Effector memory CD4-positive, alpha-beta T cell (primary cell): ENCODE results near the gene SPAG9.

Experiments used
- DNase-seq, 3 donors: peaks; one replicate each; pipeline ENCODE4 v3.0.0-alpha.2; 2020
- H3K27ac ChIP-seq: 2 replicates; pipeline ENCODE4 v1.7.0; 2013; ENCODE audit warnings: mild to moderate bottlenecking, low read length, moderate library complexity; ENCODE audit not compliant: insufficient read depth, poor library complexity, severe bottlenecking
- H3K27me3 ChIP-seq: replicated peaks from 2 replicates; pipeline ENCODE4 v1.7.0; 2013; ENCODE audit warnings: mild to moderate bottlenecking, low read length; ENCODE audit not compliant: insufficient read depth, control insufficient read depth, poor library complexity, severe bottlenecking
- H3K36me3 ChIP-seq: 2 replicates; pipeline ENCODE4 v1.7.0; 2013; ENCODE audit warnings: mild to moderate bottlenecking, low read length, moderate library complexity; ENCODE audit not compliant: control insufficient read depth, insufficient read depth
- H3K4me1 ChIP-seq: 2 replicates; pipeline ENCODE4 v1.7.0; 2013; ENCODE audit warnings: low read length, mild to moderate bottlenecking; ENCODE audit not compliant: control insufficient read depth, insufficient read depth, poor library complexity, severe bottlenecking
- H3K4me3 ChIP-seq: 2 replicates; pipeline ENCODE4 v1.7.0; 2013; ENCODE audit warnings: low read length, low read depth, mild to moderate bottlenecking; ENCODE audit not compliant: insufficient read depth, poor library complexity, severe bottlenecking
- H3K9me3 ChIP-seq: 2 replicates; pipeline ENCODE4 v1.7.0; 2013; ENCODE audit warnings: mild to moderate bottlenecking, low read length, moderate library complexity; ENCODE audit not compliant: control insufficient read depth

The SPAG9 gene

DNA sequence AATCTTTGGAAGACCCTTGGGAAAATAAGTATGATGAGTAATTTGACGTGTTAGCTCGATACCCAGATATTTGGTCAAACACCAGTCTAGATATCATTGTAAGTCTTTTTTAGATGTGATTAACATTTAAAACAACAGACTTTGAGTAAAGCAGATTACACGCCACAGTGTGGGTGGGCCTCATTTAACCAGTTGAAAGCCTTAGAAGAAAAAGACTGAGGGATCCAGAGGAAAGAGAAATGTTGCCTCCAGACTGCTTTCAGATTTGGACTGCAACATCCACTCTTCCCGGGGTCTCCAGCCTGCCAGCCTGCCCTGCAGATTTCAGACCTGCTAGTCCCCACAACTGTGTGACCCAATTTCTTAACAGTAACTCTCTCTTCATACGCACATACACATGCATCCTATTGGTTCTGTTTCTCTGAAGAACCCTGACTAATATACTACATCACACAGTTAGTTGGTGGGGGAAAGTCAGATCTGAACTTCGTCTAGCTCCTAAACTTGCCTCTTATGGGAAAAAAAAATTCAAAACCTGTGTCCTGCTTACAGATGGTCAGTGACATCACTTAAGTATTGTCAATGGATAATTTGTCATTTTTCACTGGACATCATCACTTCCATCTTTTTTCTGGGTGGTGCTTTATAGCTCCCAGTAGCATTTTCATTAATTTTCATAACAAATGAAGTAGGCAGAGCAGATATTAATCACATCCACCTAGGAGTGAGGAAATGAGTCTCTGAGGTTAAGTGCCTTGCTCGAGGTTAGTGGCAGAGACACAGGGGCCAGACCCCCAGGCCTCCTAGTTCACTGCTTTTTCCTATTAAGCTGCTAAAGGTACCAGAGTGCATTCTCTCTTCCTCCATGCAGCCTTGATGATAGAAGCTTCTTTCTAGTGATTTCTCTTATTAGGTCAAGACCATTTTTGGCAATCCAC is 146.8 kb downstream of the SPAG9 start:
- Histone ChIP-seq H3K27me3 (no peaks in the 10 kb centered on the region), H3K36me3 (peaks cover 6% of the 10 kb centered on the region), H3K4me1 (peaks cover 6% of the 10 kb centered on the region), H3K27ac (no peak overlapping the region), H3K9me3 (no peaks in the 10 kb centered on the region), H3K4me3 (no peak overlapping the region)
- no peak for DNase-seq

DNA sequence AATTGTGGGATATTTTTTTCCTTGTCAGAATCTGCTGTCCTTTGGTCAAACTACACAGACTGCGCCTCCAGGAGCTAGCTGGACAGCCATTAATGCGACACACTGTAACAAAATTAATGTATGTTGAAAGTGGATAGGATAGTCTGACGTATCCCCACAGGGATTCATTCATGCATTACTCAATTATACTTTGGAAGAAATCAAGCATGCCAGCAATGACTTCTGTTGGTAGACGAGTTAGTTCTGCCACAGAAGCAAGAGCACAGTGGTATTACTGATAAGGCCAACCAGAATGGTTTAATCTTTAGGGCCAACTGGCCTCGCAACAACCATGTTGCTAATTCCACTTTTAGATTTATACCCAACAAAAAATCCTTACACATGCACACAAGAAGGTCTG is 148.1 kb downstream of the SPAG9 start:
- Histone ChIP-seq H3K9me3 (no peaks in the 10 kb centered on the region), H3K4me3 (no peak overlapping the region), H3K4me1 (peaks cover 5% of the 10 kb centered on the region), H3K27me3 (no peaks in the 10 kb centered on the region), H3K36me3 (no peaks in the 10 kb centered on the region), H3K27ac (no peak overlapping the region)
- no peak for DNase-seq

DNA sequence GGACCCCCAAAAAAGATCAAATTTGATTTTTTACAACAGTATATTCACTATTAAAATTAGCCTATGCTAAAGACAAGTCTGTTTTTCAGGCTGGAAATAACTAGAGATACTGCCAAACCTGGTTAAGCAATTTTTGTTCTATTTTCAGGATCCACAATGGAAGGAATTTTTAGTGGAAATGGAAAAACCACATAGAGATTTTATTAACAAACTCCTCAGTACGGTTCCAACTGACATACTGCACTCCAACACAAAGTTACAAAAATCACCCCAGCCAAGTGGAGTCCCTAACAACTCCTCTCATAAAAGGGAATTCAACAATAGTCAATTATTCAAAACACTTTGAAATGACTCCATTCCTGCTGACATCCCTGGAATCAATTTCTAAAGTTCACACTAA is 152.9 kb downstream of the SPAG9 start:
- Histone ChIP-seq H3K27me3 (no peaks in the 10 kb centered on the region), H3K4me3 (no peak overlapping the region), H3K4me1 (no peaks in the 10 kb centered on the region), H3K36me3 (peaks cover 13% of the 10 kb centered on the region), H3K9me3 (no peaks in the 10 kb centered on the region), H3K27ac (no peak overlapping the region)
- no peak for DNase-seq

DNA sequence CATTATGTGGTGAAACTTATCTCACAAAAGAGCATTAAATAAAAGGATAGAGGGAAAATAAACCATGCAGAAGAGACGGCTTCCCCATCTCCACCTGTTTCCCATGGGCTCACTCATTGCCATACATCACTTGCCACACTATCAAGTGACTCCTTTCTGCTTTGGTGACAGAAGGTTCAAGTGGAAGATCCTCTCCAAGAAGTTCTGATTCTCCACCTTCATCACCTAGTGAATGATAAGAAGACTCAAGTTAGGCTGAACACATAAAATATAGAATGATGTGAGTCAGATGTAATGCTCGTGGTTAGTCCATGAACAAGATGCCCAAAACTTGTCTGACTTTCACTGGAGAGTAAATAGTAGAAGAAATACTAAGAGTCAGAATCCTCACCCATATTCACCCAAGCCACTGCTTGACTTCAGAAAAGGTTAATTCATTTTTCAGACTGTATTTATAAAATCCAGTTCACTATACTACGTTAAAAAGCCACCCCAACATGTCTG is 154.5 kb downstream of the SPAG9 start:
- peaks cover 14% of the 10 kb centered on the region for H3K36me3 ChIP-seq
- H3K9me3 ChIP-seq = no peaks in the 10 kb centered on the region
- DNase-seq = no peak
- no peak overlapping the region for H3K27ac ChIP-seq
- no peak overlapping the region for H3K4me3 ChIP-seq
- no peaks in the 10 kb centered on the region for H3K27me3 ChIP-seq
- H3K4me1 ChIP-seq = no peaks in the 10 kb centered on the region

DNA sequence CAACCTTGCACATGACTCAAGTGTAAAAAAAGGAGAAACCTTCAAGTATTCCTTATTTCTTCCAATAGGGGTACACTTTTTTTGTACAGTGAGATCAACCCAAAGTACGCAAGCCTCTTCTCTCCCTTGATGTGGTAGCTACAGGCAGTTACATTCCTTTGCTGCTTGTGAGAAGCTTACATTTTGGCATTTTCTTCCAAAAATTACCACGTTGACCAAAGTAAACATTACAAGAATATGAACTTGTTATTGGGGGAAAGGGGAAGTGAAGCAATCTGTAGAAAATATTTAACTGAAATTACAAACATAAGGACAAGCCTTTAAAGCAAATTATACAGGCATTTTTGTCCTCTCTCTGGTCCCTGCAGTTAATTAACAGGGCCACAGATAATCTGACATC is 157.5 kb downstream of the SPAG9 start:
- Histone ChIP-seq H3K4me3 (no peak overlapping the region), H3K27ac (no peak overlapping the region), H3K36me3 (peaks cover 14% of the 10 kb centered on the region), H3K4me1 (no peaks in the 10 kb centered on the region), H3K9me3 (no peaks in the 10 kb centered on the region), H3K27me3 (no peaks in the 10 kb centered on the region)
- DNase-seq = no peak

DNA sequence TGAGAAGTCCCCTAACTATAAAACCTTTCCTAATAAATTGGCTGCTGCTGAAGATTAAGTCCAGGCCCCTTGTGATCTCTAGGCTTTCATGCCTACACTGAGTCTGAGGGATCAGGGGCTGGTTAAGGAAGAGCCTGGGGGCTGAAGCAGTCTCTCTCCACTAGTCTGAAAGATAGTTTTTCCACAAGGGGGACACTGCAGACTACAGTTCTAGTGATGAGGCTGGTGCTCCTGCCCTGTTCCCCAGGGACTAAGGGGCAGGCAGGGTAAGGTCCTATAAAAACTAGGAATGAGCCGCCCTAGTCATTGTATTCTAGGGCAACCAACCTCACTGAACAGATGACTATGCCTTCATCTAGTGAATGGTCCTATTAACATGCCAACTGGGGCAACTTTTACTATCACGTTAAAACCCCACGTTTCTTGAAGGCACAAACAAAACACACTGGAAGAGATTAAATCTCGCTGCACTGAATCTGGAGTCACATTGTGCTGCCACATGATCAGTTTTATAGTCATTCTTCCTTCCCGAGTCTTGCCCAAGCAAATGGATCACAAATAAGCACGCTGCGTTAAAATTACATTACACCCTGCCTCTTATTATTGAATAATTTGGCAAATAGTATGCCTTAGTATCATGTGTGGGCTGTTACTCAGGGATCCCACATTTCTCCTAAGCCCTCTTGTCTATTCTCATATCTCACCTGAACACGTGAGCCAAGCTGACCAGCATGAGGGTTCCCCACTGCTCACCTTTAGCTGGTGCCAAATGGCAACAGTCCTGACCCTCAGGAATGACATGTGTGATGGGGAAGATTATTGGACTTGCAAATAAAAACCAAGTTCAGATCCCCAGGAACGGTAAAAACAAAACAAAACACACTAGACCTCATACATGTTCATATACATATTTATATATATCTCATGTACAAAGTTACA is 159.1 kb downstream of the SPAG9 start:
- no peaks in the 10 kb centered on the region for H3K9me3 ChIP-seq
- peaks cover 14% of the 10 kb centered on the region for H3K36me3 ChIP-seq

DNA sequence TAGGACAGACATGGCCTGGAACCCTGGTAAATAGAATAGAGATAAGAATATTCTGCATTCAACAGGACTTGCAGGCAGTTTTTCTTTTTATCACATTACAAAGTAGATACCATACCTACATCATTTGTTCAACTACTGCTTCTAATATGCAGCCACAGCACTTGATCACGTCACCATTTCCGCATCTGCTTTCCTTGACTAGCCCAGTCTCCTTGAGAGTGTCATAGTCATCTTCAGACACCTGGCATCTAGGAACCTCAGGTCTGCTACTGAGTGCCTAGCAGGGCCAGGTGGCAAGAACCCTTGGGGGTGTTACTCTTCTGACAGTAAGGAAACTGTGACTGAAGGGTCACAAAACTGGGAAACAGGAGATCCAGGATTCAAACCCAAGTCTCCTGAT is 161.3 kb downstream of the SPAG9 start:
- DNase-seq = no peak
- Histone ChIP-seq H3K4me1 (no peaks in the 10 kb centered on the region), H3K4me3 (no peak overlapping the region), H3K9me3 (no peaks in the 10 kb centered on the region), H3K36me3 (peaks cover 5% of the 10 kb centered on the region), H3K27ac (no peak overlapping the region), H3K27me3 (no peaks in the 10 kb centered on the region)

More for the DNA sequence above, 159.1 kb downstream of the SPAG9 start:
- H3K4me1 ChIP-seq = no peaks in the 10 kb centered on the region
- no peaks in the 10 kb centered on the region for H3K27me3 ChIP-seq
- no peak overlapping the region for H3K4me3 ChIP-seq
- DNase-seq = no peak
- no peak overlapping the region for H3K27ac ChIP-seq

DNA sequence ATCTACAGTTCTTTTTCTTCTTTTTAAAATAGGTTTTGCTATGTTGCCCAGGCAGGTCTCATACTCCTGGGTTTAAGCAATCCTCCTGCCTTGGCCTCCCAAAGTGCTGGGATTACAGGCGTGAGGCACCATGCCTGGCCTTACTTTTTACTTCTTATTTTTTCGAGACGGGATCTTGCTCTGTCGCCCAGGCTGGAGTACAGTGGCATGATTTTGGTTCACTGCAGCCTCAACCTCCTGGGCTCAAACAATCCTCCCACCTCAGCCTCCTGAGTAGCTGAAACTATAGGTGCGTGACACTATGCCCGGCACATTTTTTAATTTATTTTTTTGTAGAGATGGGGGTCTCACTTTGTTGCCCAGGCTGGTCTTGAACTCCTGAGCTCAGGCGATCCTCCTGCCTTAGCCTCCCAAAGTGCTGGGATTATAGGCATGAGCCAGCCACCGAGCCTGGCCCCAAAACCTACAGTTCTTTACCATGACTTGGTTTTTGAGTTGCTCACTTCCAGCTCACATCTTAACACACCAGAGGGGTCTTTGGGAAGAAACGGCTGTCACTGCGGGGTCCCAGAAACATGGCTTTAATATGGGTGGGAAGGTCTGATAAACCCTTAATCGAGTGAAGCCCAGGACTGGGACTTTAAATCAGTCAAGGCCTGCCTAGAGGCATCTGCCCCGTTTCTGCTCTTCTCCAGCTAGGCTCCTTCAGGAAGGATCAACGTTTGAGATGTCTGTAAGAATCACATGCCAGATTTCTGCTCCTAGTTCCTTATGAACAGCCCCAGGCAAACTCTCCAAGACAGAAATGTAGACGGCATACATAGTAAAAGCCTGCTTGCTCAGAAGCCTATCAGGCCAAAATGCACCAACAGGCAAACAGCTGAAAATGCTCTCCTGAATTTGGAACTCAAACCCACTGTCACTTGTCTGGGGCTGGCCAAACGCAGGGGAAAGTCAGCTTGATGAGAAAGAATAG is 162.8 kb downstream of the SPAG9 start:
- no peak for DNase-seq
- Histone ChIP-seq H3K4me3 (no peak overlapping the region), H3K27ac (no peak overlapping the region), H3K4me1 (no peaks in the 10 kb centered on the region), H3K9me3 (no peaks in the 10 kb centered on the region), H3K27me3 (no peaks in the 10 kb centered on the region), H3K36me3 (peaks cover 2% of the 10 kb centered on the region)
